B cell (primary cell): ENCODE measurements around the gene COPZ1. TPM values are rescaled to one million over a fixed set of nuclear protein-coding genes. Genes with fewer than 3 reads are reported as not detected.
A peak's percentile ranks its signal among the peaks of the same experiment; 100 is the strongest.

Experiments
- ATAC-seq: fragments of 200-7000 bp; cut with Tn5 transposase; one replicate; pipeline ENCODE4 v1.10.0; 2021; ENCODE audit warnings: low read depth, mild to moderate bottlenecking, moderate number of reproducible peaks, moderate library complexity
- CTCF ChIA-PET: fragments of 350-600 bp; sonication (Branson Sonifier 250); formaldehyde crosslinking; loops from one replicate; lab custom pipeline; 2021; ENCODE audit warnings: antibody characterized with exemption, inconsistent platforms; lab: Charles Lee
- POLR2A ChIA-PET: fragments of 350-600 bp; sonication (Branson Sonifier 250); formaldehyde crosslinking; loops from one replicate; lab custom pipeline; 2021; ENCODE audit warnings: antibody characterized with exemption; lab: Charles Lee
- DNase-seq: peaks from one replicate; pipeline ENCODE4 v3.0.0; 2013
- H2AFZ ChIP-seq: 2 replicates; pipeline ENCODE4 v1.6.1; 2012; ENCODE audit warnings: mild to moderate bottlenecking, low read depth, low read length; ENCODE audit not compliant: insufficient read depth, poor library complexity, severe bottlenecking
- H3K27ac ChIP-seq, 2 donors: 1 replicate in 1 of 2; 2 replicates in 1 of 2; pipeline ENCODE4 v1.5.1; 2012 to 2013; ENCODE audit warnings: low read length in 2 of 2, mild to moderate bottlenecking in 2 of 2, moderate library complexity in 1 of 2
- H3K27me3 ChIP-seq, 4 experiments: fragments of 200-600 bp in 1 of 4; sonication (generic) in 1 of 4; replicated peaks in 1 of 4; 1 replicate in 2 of 4; 2 replicates in 2 of 4; pipeline versions ENCODE4 v1.6.1 to v1.7.0; 2013 to 2016; ENCODE audit warnings: low read length in 3 of 4, mild to moderate bottlenecking in 2 of 4, mixed read lengths in 1 of 4, moderate library complexity in 1 of 4; ENCODE audit not compliant: insufficient read depth in 4 of 4, control insufficient read depth in 3 of 4; ENCODE audit errors: control extremely low read depth in 1 of 4
- H3K36me3 ChIP-seq, 2 experiments: replicated peaks in 1 of 2; 1 replicate in 1 of 2; 2 replicates in 1 of 2; pipeline versions ENCODE4 v1.6.1 to v1.7.1; 2013; ENCODE audit warnings: low read length in 1 of 2; ENCODE audit not compliant: insufficient read depth in 2 of 2, control insufficient read depth in 1 of 2; ENCODE audit errors: control extremely low read depth in 1 of 2, extremely low read depth in 1 of 2
- H3K4me1 ChIP-seq, 2 donors: fragments of 200-600 bp in 1 of 2; sonication (generic) in 1 of 2; 1 replicate in 1 of 2; 2 replicates in 1 of 2; pipeline versions ENCODE4 v1.5.1 to v1.6.1; 2013 to 2017; ENCODE audit warnings: low read length in 2 of 2; ENCODE audit not compliant: control insufficient read depth in 2 of 2, insufficient read depth in 2 of 2
- H3K4me2 ChIP-seq: replicated peaks from 2 replicates; pipeline ENCODE3; 2012; ENCODE audit warnings: mild to moderate bottlenecking, low read depth, low read length; ENCODE audit not compliant: poor library complexity, severe bottlenecking
- H3K4me3 ChIP-seq, 5 experiments: fragments of 200-600 bp in 1 of 5; sonication (generic) in 1 of 5; 1 replicate in 3 of 5; 2 replicates in 2 of 5; pipeline versions ENCODE4 v1.5.1 to v1.7.0; 2011 to 2016; ENCODE audit warnings: low read length in 4 of 5, mild to moderate bottlenecking in 4 of 5, low read depth in 2 of 5, control low read depth in 1 of 5, moderate library complexity in 1 of 5; ENCODE audit not compliant: insufficient read depth in 1 of 5; ENCODE audit errors: control extremely low read depth in 1 of 5, extremely low read depth in 1 of 5
- H3K79me2 ChIP-seq: fragments of 200-600 bp; sonication (generic); one replicate; pipeline ENCODE4 v1.6.0; 2016; ENCODE audit warnings: low read length; ENCODE audit not compliant: control insufficient read depth, insufficient read depth
- H3K9ac ChIP-seq: fragments of 200-600 bp; sonication (generic); 2 replicates; pipeline ENCODE4 v1.6.1; 2017; ENCODE audit warnings: mild to moderate bottlenecking, low read length, moderate library complexity
- H3K9me3 ChIP-seq, 3 donors: one replicate each; pipeline versions ENCODE4 v1.6.1 to v1.7.1; 2013; ENCODE audit warnings: low read length in 2 of 3; ENCODE audit not compliant: control insufficient read depth in 2 of 3, insufficient read depth in 1 of 3; ENCODE audit errors: control extremely low read depth in 1 of 3
- H4K20me1 ChIP-seq: 2 replicates; pipeline ENCODE4 v1.6.0; 2012; ENCODE audit warnings: mild to moderate bottlenecking, low read length; ENCODE audit not compliant: insufficient read depth, control insufficient read depth, poor library complexity, severe bottlenecking
- H3K27ac Mint-ChIP-seq: one replicate; pipeline ENCODE4 v1.8.0; 2021; ENCODE audit warnings: mixed read lengths
- H3K27me3 Mint-ChIP-seq: one replicate; pipeline ENCODE4 v1.8.0; 2021; ENCODE audit warnings: mixed read lengths
- H3K4me1 Mint-ChIP-seq: one replicate; pipeline ENCODE4 v1.8.0; 2021; ENCODE audit warnings: mixed read lengths
- H3K4me3 Mint-ChIP-seq: one replicate; pipeline ENCODE4 v1.8.0; 2021; ENCODE audit warnings: mixed read lengths
- H3K9me3 Mint-ChIP-seq: one replicate; pipeline ENCODE4 v1.8.0; 2022; ENCODE audit warnings: mixed read lengths; ENCODE audit not compliant: insufficient read depth
- CTCF ChIP-seq: fragments of 200-600 bp; IDR thresholded peaks from one replicate; pipeline ENCODE4 v1.8.0; 2022; ENCODE audit warnings: antibody characterized with exemption, mild to moderate bottlenecking
- EZH2 ChIP-seq: IDR thresholded peaks from 2 replicates; pipeline ENCODE4 v1.6.1; 2012; ENCODE audit warnings: borderline replicate concordance, low read depth, mild to moderate bottlenecking, moderate library complexity, low read length; ENCODE audit not compliant: insufficient read depth, poor library complexity, severe bottlenecking
- WGBS: methylation state at CpG from one replicate; pipeline ENCODE4 v1.1.5; 2013; ENCODE audit warnings: missing lambda C conversion rate; ENCODE audit not compliant: insufficient coverage; 5-methylcytosine and 5-hydroxymethylcytosine counted together
- intact Hi-C: fragments of 100-400 bp; cut with micrococcal nuclease; formaldehyde crosslinking; loops from one replicate; pipeline ENCODE4 v1.10.0; 2022
- polyA plus RNA-seq: library from polyadenylated mRNA; depleted of rRNA; stranded (reverse); fragments of >200 nt; gene quantifications from 2 replicates; pipeline ENCODE4 v1.2.3, GENCODE V29; 2012
- total RNA-seq, 2 donors: library from RNA; stranded (reverse); fragments of 120-200 nt in 1 of 2; gene quantifications; 1 replicate in 1 of 2; 2 replicates in 1 of 2; pipeline versions ENCODE4 v1.2.3 to v1.2.4, GENCODE V29; 2013 to 2022

Gene COPZ1
- total and polyA plus RNA-seq, 2 donors (not counting 1 experiment from before 2014, with no cell fraction given) = 54.9 to 72.1 TPM

GRCh38 chr12:54301428-54302048 is 23.4 kb upstream of the COPZ1 start:
- Mint-ChIP-seq H3K9me3 (no peaks in the 10 kb centered on the region), H3K27ac (no peak overlapping the region), H3K4me3 (peak overlapping the region; percentile 6), H3K4me1 (peaks cover 47% of the 10 kb centered on the region), H3K27me3 (peaks cover 55% of the 10 kb centered on the region)
- no peak for TF ChIP-seq EZH2
- TF ChIP-seq CTCF = no peak
- Histone ChIP-seq H3K4me1 (peaks cover 46% of the 10 kb centered on the region in 2 donors), H3K79me2 (no peaks in the 10 kb centered on the region), H2AFZ (no peak overlapping the region), H4K20me1 (no peaks in the 10 kb centered on the region), H3K9ac (peak overlapping the region; percentile 55), H3K27me3 (peaks cover 0 to 45% (median 30%) of the 10 kb centered on the region in 4 experiments), H3K4me3 (no peak overlapping the region), H3K27ac (no peak overlapping the region), H3K9me3 (peaks cover 0 to 5% (median 0%) of the 10 kb centered on the region in 3 donors), H3K4me2 (peak overlapping the region; percentile 78), H3K36me3 (no peaks in the 10 kb centered on the region)
- intact Hi-C loops = no loop called here
- no CpG with 5 or more reads among the region's 1 CpG for WGBS
- ChIA-PET POLR2A (interaction anchor here (0.6 to 1.5 kb wide), 5 partner anchors 10 to 114 kb away, joined by 3 to 6 read pairs (median 3); partner anchors contain the start of gene CBX5), CTCF (interaction anchor here (0.9 to 2.9 kb wide), 9 partner anchors 9 to 313 kb away, joined by 3 to 9 read pairs (median 4); partner anchors contain the start of gene COPZ1)
- ATAC-seq = no peak
- DNase-seq = no peak

GRCh38 chr12:54303640-54304039 is 21.3 kb upstream of the COPZ1 start:
- H3K9me3 ChIP-seq = peaks cover 0 to 5% (median 0%) of the 10 kb centered on the region in 3 donors
- ATAC-seq = no peak
- peak overlapping the region; percentile 70 for H2AFZ ChIP-seq
- H3K4me3 Mint-ChIP-seq = peak overlapping the region; percentile 83
- TF ChIP-seq CTCF (no peak), EZH2 (no peak)
- H3K9me3 Mint-ChIP-seq = no peaks in the 10 kb centered on the region
- peak overlapping the region in 2 of 5 experiments; percentile 28 to 34 for H3K4me3 ChIP-seq
- intact Hi-C loops = no loop called here
- H3K4me1 ChIP-seq = peaks cover 38 to 39% of the 10 kb centered on the region in 2 donors
- no peaks in the 10 kb centered on the region for H3K79me2 ChIP-seq
- H3K4me1 Mint-ChIP-seq = peaks cover 39% of the 10 kb centered on the region
- H3K27ac ChIP-seq = no peak overlapping the region
- peak overlapping the region; percentile 56 for H3K9ac ChIP-seq
- peaks cover 0 to 36% (median 29%) of the 10 kb centered on the region in 4 experiments for H3K27me3 ChIP-seq
- no peak for DNase-seq
- no peak overlapping the region for H3K27ac Mint-ChIP-seq
- ChIA-PET POLR2A (interaction anchor here (0.6 kb wide), 1 partner anchor 572 kb away, joined by 3 read pairs; no protein-coding TSS in a partner anchor), CTCF (interaction anchor here (0.9 kb wide), 1 partner anchor 9 kb away, joined by 7 read pairs; no protein-coding TSS in a partner anchor)
- H4K20me1 ChIP-seq = no peaks in the 10 kb centered on the region
- H3K27me3 Mint-ChIP-seq = peaks cover 53% of the 10 kb centered on the region
- peak overlapping the region; percentile 77 for H3K4me2 ChIP-seq
- no peaks in the 10 kb centered on the region for H3K36me3 ChIP-seq
